DMS53 (cell line): ENCODE results near the gene SND1.

Source experiments
- DNase-seq: peaks from one replicate; lab custom pipeline; 2025; lab: John Stamatoyannopoulos, UW

The SND1 gene

DNA sequence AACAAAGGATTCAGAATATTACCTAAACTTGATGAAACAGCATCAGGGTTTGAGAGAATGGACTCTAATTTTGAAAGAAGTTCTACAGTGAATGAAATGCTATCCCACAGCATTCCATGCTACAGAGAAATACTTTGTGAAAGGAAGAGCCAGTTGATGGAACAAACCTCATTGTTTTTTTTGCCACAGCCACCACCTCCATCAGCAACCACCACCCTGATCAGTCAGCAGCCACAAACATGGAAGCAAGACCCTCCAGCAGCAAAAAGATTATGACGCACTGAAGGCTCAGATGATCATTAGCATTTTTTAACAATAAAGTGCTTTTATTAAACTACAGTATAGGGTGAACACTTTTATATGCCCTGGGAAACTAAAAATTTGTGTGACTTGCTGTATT, 280.5 kb downstream of the SND1 start:
- DNase-seq = no peak

DNA sequence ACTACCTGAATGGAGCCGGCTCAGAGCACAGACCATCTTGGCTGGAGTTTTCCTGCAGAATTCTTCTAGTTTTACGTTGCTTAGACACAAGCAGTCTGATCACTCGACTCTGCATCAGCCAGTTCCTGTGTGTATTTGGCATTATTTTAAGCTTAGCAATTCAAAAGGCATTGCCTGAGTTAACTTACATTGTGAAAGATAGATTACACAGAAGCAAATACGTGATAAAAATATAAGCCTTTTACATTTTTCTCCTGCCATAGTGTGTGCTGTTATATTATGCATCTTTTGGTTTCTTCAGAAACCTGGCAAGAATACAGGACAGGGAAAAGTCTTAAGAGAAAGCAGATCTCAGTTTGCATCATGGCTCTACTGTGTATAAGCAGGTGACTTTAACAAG, 281.2 kb downstream of the SND1 start:
- no peak for DNase-seq

DNA sequence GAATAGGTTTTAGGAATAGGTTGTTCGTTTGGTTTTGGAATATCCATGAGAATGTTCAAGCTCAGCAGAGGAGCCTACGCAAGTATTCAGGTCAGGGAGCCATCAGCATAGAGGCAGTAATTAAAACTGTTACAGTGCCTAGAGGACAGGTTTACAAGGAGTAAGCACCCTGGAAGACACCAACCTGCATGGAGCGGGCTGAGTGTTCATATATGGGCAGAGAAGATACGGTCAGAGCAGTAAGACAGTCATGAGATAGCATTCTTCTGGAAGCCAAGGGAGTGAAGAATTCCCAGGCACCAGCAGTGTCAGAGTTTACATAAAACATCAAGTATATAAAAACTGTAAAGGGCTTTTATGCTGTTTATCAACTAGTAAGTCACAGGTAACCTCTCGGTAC, 282.7 kb downstream of the SND1 start:
- DNase-seq = no peak

DNA sequence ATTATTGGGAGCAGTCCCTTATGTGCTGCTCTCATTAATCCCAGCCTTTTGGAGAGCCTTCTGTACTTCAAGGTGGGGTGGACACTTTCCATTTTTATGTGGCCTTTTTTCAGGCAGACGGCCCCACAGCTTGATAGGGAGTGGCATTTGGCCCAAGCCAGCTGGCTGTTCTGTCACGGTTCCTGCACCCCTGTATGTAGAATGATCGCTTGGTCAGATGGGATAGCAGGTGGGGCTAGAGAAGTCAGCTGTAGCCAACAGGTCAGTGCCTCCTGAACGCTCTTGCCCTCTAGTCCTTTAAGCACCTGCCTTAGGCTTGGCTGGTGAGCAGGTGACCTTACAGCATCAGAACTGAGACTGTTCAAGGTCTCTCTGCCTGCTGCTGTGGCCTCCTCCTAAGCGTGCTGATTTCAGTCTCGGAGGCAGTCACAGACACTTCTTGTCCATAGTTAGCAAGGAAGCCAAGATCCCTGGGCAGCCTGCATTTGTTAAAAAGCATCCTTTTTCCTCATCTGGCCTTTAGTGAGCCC, 283.9 kb downstream of the SND1 start:
- peak; percentile 25 for DNase-seq

DNA sequence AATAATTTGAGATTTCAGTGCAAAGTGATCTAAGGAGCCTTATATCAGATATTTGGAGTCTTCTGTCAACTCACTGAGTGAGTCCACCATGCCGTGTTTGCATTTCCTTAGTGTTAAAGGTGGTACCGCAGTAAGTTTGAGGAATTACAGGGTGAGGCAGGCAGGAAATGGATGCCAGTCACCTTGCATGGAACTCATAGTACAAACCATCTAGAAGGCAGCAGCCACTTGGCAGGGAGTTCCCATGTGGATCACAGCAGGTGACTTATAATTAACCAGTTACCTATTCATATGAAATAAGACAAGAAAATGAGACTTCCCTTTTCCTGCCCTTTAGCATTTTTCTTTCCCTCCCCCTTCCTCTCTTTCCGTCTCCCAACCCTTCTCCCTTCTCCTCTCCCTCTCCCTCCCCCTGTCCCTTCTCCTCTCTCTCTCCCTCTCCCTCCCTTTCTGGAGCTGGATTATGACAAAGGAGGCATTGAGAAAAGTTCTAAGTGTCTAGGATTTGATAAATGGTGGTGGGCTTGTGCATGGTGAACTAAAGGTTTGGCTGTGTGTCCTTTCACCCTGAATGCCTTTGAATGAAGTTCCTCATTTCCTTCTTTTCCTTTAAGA, 285.2 kb downstream of the SND1 start:
- no peak for DNase-seq

DNA sequence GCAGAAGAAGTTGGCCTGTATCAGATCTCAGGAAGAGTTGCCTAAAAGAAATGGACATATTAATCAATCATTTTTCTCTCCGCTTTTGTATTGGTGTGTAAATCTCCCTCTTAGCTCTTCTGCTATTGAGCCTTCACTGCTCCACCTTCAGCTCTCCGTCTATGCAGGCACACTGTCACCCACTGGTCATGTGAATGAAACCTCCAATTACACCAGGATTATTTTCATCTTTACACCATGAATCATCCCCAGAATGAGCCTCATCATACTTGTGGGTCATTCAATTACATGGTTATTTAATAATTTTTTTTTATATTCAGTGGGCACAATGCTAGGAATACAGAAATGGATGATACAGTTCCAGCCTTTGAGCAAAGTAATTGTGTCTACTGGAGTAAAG, 286.6 kb downstream of the SND1 start:
- peak; percentile 9 for DNase-seq

DNA sequence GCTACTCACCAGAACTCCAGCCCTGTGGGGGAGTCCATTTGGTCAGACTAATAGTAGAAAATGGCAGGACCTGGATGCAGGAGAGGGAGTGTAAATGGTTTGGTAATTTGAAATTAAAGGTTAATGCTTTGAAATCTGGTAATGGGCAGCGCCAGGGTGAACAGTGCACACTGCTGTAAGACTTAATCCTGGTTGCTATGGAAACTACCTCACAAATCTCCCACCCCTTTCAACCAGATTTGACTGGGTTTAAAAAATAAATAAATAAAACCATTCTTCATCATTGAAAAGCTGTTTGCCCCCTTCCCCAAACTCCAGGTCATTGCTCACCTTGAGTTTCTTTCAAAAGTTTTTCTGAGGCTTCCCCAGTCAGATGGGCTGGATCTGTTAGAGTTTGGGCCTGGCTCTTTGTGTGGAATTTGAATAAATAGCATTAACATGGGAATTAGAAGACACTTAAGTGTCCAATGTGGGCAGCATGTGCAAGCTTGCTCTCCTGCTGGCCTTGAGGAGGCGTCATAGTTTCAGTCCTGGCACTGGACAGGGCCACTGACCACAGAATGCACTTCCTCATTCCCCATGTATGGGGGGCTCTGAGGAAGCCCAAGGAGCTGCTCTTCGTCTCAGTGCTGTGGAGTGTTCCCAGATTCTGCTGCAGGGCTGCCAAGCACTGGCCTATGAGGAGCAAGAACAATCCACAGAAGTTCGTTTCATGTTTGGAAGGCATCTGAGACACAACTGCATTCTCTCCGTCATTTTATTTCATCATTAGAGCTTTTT, 288.6 kb downstream of the SND1 start:
- DNase-seq = no peak

DNA sequence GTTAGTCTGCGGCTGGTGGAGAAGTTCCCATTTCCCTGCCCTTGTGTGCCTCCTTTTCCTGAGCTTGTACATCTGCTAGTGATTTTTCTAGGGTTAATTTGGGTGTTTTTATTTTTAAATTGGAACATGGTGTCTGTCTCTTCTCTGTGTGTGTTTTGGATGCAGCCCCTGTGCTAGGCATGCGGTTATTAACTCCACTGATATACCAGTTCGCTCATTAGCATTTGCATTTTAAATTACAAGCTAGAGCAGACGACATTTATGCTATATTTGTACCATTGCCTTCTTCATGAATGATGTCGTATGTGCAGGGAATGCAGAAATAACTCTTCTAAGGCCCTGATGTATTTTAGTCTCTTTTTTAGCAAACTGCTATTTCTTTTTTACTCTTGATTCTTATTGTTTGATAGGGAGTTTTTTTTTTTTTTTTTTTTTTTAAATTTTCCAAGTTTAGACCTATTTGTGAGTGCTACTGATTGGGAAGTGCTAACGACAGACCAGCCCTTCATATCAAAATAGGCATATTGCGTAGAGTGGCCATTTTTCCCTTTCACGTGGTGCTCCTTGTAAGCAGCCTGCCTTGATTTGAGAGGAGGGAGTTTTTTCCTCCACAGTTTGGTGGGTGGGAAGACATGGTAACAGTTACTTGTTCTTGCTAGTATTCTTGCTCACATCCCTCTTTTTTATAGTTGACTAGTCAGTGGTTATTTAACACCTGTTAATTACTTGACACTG, 289.6 kb downstream of the SND1 start:
- no peak for DNase-seq

DNA sequence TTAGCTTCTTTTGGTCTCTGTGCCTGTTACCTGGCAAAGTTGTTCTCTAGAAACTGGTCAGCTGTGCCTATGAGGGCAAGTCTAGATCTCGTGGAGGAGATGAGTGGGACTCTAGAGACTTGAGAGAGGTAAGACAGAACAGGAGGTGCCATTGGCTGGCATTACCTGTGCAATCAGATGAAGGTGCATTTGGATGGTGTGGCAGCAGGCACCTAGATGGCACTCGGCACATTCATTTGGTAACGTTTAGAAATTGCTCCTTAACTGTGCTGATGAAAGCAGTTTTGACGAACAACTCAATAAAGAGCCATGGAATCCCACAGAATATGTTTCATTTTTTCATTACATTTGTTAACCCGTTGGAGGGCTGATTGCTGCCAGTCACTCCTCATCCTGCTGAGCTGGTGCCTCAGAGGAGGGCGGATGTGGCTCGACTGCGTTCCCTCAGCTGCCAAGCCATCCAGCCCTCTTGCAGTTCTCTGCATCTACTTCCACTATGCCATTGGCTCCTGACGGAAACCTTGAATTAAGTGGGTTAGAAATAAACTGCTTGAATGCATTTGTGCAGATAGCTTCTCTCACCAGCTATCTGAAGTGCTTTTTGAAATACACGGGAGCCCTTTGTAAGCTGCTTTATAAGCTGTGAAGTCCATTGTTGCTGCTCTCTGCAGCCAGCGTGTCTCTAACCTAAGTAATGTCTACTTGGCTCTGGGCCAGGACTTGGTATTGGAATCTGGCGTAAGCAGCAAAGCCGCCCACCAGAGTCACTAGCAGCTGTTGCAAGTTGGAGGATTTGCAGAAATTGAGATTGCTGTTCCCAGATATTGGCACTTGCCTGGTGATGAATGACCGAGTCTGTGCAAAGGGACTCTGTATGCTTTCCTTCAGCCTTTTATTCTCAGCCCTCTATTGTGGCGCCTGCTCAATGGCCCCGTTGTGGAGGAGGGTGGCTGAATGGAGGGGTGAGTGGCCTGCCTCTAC, 291.8 kb downstream of the SND1 start:
- no peak for DNase-seq

DNA sequence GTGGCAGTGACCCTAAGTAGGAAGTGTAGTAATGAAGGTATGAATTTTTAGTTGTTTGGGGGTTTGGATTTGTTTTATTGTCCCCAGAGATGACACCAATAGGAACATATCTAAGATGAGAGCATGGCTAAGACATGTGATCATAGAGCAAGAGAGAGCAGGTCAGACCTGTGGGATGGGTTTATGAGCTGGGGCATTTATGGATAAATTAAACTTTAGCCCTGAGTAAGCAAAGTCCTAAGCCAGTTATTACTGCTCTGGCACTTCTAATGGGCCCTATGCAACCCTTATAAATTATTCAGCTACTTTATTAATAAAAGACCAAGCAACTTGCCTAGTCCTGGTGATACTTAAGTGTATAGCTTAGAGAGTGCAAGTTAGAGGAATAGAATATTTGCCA, 294.1 kb downstream of the SND1 start:
- DNase-seq = no peak

DNA sequence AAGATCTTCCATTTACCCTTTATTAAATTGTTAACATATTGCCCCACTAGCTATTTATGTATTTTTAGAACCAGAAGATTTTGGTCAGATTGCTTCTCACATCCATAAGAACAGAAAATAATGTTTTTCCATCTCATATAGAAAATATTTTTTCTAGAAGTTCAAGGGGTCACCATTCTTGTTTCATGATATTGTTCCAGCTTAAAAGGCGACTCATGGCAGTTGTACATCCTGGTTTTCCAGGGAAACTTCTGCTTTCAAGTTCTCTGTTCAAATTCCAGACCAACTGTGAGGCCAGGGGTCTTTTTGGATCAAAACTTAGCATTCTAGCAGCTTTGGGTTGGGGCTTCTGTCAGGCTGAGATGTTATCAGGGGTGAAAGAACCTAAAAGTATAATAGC, 294.9 kb downstream of the SND1 start:
- DNase-seq = no peak

DNA sequence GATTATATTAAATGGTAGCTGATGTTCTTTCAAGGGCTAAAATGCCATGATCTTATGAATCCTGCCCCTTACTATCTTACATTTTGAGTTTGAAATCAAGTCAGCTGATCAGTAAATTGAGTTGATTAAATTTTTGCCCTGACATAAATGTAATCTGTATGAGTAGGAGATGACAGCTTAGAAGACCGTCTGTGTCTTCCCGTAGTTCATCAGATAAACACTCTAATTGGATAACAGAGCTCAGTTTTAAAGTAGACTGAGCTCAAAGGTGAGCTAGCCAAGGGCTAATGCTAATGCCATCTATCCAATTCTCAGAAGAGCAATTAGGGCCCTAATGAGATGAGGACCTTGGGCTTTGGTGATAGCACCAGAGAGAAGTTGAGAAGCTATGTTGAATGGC, 296.3 kb downstream of the SND1 start:
- no peak for DNase-seq

DNA sequence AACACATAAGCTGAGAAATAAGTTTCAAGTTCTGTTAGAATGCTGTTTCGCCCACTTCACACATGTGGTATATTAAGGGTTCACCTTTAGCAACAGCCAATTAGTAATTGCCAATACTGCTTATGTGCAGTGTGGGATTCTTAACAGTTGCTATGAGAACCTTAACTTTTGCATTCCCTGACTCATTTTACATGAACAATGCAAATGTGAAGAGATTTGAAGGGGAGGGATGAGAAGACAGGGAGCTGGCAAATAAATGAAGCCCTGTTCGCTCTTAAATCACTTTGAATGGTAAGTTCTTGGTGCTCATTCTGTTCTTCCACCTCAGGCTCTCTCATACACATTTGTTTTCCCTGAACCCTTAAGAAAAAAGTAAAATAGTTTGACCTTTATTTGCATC, 296.9 kb downstream of the SND1 start:
- DNase-seq = no peak

DNA sequence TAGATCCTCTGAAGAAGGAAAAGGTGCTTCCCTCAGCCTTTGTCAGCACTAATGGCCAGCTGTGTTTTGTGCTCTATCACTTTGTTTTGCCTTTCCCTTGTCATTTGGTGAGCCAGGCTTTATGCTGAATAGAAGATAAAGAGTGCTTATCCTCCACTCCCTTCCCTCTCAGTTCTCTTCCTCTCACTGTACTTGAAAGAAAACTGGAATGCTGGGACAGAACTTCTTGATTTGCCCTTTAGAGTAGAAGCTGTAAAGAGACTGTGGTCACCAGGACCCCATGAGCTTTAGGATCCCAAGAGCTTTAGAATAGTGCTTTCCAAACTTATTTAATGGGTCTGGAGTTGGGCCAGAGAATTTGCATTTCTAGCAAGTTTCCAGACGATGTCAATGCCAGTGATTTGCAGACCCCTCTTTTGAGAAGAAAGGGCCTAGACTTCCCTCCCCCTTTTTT, 297.8 kb downstream of the SND1 start:
- DNase-seq = no peak

DNA sequence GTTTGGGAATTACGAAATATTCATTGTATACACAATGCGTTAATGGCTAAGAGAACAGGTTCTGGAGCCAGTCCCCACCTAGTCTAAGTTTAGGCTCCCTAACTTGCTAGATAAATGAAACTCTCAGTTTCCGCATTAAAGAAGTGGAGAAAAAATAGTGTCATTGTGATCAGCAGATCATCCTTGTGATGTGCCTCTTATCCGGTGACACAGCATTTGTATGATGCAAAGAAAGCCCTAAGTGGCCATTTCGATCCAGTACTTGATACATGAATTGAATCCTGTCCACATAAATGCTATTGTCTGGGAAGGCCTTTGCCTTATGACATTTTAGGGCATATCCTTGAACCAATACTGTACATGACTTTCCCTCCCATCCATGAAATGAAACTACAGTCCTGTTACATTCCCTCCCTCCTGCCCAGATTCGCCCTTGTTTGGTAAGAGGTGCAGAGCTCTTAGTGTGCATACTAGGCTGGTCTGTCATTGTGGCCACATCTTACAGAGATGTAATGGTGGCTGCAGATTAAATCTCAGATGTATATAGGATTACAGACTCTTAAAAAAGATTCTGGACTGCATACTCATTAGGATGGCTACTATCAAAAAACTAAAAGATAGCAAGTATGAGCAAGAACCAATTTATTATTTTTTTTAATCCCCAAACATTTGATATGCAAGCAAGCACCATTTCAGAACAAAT, 298.4 kb downstream of the SND1 start:
- no peak for DNase-seq

DNA sequence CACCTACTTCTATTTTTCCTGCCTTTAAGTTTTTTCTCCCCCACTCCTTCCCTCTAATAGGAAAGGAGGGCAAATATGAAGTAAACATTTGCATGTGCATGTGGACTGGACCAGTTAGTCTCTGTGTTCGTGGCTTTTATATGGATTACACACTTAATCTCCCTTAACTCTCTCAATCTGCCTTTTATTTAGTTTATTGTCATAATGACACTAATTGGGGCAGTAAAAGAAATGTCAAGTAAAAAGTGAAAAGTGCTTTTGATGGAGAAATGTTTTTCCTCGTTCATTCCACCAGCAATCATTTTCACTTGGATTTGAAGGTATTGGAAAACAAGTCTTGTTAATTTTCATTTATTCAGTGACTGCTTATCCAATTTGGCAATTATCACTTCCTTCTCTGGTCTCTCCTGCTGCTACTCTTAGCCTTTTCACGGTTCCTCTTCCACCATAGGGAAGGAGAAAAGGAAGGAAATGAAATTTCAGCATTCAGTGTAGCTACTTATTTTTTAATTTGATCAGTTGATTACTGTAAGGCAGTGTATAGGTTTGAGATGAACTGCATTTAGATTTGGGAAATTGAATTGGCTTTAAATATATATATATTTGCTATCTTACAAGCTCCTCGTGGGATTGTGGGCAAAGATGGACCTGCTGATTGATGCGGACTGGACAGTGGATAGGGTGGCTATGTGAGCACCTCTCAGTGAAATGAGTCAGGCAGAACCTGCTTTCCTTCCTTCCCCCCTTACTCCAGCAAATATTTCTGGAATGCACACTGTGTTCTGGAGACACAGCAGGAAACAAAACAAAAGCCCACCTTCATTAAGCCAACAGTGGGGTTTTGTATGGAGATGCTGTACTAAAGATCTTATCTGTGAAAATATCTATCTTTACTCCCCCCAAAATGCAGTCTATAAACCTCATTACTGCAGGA, 301.7 kb downstream of the SND1 start:
- no peak for DNase-seq

DNA sequence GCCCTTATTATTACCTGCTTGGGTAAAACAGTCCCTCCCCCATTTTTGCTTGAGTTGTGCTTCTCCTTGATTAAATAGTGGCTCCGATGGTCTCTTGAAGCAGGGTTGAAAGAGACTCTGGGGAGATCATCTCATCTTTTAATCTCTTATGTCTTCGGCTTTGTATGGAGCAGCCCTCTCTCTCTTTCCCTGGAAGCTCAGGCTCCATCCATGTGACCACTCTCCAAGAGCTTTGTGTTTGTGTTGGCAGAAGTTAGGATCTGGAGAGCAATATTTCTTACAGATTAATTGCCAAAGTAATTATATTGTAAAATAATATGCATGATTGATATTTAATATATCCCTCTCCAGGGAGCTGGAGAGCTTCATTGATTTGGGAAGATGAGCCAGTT, 302.4 kb downstream of the SND1 start:
- no peak for DNase-seq

DNA sequence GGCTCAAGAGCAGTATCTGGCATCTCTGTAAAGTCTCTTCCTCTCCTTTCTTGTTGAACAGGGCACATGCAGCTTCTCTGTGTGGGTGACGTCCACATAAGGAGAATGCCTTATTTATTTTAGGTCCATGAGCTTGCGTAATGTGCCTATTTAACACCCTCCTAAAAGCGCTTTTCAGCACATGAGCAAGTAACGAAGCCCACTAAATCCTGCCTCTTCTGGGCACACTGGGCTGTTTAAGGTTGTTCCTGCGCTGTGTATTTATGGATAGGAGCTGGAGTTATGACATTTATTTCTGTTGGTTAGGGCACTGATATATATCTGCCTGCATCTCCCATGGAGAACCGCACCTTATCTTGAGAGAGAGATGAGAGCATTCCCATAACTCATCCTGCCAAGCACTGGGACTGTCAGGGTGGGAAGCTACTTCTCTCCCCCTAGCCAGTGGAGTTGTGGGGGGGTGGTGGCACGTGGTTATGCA, 303.1 kb downstream of the SND1 start:
- no peak for DNase-seq

DNA sequence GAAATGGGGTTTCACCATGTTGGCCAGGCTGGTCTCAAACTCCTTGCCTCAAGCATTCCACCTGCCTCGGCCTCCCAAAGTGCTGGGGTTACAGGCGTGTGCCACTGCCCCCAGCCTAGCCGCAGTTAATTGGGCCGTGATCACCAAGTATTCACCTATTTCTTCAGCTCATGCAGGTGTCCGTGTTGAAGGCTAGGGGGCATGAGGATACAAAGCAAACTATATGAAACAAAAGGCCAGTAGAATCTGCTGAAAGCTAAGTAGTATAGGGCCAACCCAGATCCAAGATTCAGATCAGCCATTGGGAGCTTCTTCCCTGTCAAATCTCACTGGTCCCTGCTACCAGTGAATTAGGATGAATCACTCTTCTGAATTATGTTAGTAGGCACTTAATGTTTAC, 305.9 kb downstream of the SND1 start:
- DNase-seq = no peak

DNA sequence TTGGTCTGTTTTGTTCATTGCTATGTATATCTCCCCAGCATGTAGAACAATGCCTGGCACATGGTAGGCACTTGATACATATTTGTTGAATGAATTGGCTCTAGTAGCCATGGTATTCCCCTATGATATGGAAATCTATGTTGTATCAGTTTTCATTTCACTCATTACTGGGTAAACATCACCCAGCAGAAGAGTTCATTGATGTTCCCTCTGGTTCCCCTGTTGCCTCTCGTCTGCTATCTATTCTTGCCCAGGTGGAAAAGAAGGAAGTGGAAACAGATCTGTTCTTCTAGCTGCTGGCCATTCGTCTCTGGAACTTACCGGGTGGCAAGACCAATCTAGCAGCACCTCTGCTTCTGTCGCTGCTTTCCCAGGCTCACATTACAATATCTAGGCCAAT, 307.8 kb downstream of the SND1 start:
- DNase-seq = no peak
